Suprapubic skin (tissue), 3 donors: ENCODE measurements around the gene CEP295NL.

ENCODE experiments used
- CTCF ChIP-seq, 2 donors: fragments of 200-600 bp in 1 of 2; fragments of 450-650 bp in 1 of 2; sonication (generic) in 1 of 2; IDR thresholded peaks; one replicate each; pipeline ENCODE4 v1.5.1; 2016 to 2019; ENCODE audit warnings: antibody characterized with exemption in 2 of 2, mild to moderate bottlenecking in 1 of 2, moderate library complexity in 1 of 2
- EP300 ChIP-seq: sonication (generic); formaldehyde crosslinking; IDR thresholded peaks from one replicate; pipeline ENCODE4 v1.6.1; 2017; ENCODE audit warnings: antibody characterized with exemption
- POLR2A ChIP-seq, 2 donors: fragments of 450-650 bp; IDR thresholded peaks; one replicate each; pipeline ENCODE4 v1.6.1; 2017; ENCODE audit warnings: antibody characterized with exemption in 2 of 2, mild to moderate bottlenecking in 2 of 2, moderate library complexity in 2 of 2

- no peak for TF ChIP-seq CTCF (IDR thresholded peaks at IDR 0.05)
- no peak for TF ChIP-seq POLR2A (IDR thresholded peaks at IDR 0.05)
- TF ChIP-seq EP300 = no peak
Observed at GRCh38 chr17:78922816-78923498, 20.0 kb upstream of the CEP295NL start.
